Panc1 (cell line): ENCODE results near the gene ZNF33A. TPM values are rescaled to one million over a fixed set of nuclear protein-coding genes. Genes with fewer than 3 reads are reported as not detected.

Experiments
- ATAC-seq: fragments of 200-7000 bp; cut with Tn5 transposase; 2 replicates; pipeline ENCODE4 v1.9.1; 2020; ENCODE audit warnings: mild to moderate bottlenecking, moderate library complexity
- BruUV-seq: library from RNA; stranded (reverse); fragments of 400-500 nt; replicated peaks from 2 replicates; lab custom pipeline; 2021; lab: Mats Ljungman, UMichigan
- CTCF ChIA-PET: fragments of 300-600 bp; sonication (Branson Sonifier 250); formaldehyde crosslinking; loops from one replicate; lab custom pipeline; 2022; ENCODE audit warnings: antibody characterized with exemption; lab: Charles Lee
- POLR2A ChIA-PET: fragments of 300-600 bp; sonication (Branson Sonifier 250); formaldehyde crosslinking; loops from one replicate; lab custom pipeline; 2022; ENCODE audit warnings: antibody characterized with exemption; lab: Charles Lee
- DNase-seq: peaks from one replicate; pipeline ENCODE4 v3.0.0-alpha.2; 2010; ENCODE audit warnings: low read depth, low spot score
- H3K27ac ChIP-seq: 2 replicates; pipeline ENCODE4 v1.5.1; 2011; ENCODE audit warnings: mild to moderate bottlenecking, low read length, inconsistent platforms
- H3K27me3 ChIP-seq: fragments of 200-500 bp; sonication (Bioruptor generic); 2 replicates; pipeline ENCODE4 v1.6.0; 2014; ENCODE audit warnings: low read length, inconsistent platforms; ENCODE audit not compliant: control insufficient read depth, insufficient read depth
- H3K36me3 ChIP-seq: fragments of 200-500 bp; sonication (Bioruptor generic); 2 replicates; pipeline ENCODE4 v1.5.1; 2014; ENCODE audit warnings: inconsistent platforms, mild to moderate bottlenecking, low read length, moderate library complexity; ENCODE audit not compliant: control insufficient read depth, insufficient read depth
- H3K4me1 ChIP-seq: 2 replicates; pipeline ENCODE4 v1.5.1; 2011; ENCODE audit warnings: inconsistent platforms, mild to moderate bottlenecking, low read length, moderate library complexity; ENCODE audit not compliant: control insufficient read depth, insufficient read depth
- H3K4me3 ChIP-seq, 2 experiments: 2 replicates each; pipeline ENCODE4 v1.5.1; 2011 to 2012; ENCODE audit warnings: low read depth in 2 of 2, low read length in 2 of 2, mild to moderate bottlenecking in 2 of 2, inconsistent platforms in 1 of 2, moderate library complexity in 1 of 2
- H3K9me3 ChIP-seq: fragments of 200-500 bp; sonication (Bioruptor generic); 2 replicates; pipeline ENCODE4 v1.5.1; 2014; ENCODE audit warnings: low read depth, mild to moderate bottlenecking, inconsistent platforms, low read length, moderate library complexity; ENCODE audit not compliant: control insufficient read depth, insufficient read depth
- POLR2AphosphoS5 ChIP-seq: IDR thresholded peaks from 2 replicates; pipeline ENCODE4 v1.6.1; 2012; ENCODE audit warnings: mild to moderate bottlenecking, low read depth, low read length, moderate library complexity
- SIN3A ChIP-seq: IDR thresholded peaks from 2 replicates; pipeline ENCODE4 v1.6.1; 2012; ENCODE audit warnings: low read depth, mild to moderate bottlenecking, low read length, moderate library complexity, borderline replicate concordance; ENCODE audit not compliant: insufficient read depth
- TCF7L2 ChIP-seq: IDR thresholded peaks from 2 replicates; pipeline ENCODE4 v1.6.1; 2011; ENCODE audit warnings: mild to moderate bottlenecking, low read depth, low read length, inconsistent platforms
- in situ Hi-C: cut with HindIII; loops from 2 replicates; pipeline ENCODE4 v1.10.0; 2016; ENCODE audit warnings: low sequenced_read_pairs, low pct_unique_long_range_greater_than_20kb
- intact Hi-C: fragments of 100-400 bp; cut with micrococcal nuclease; formaldehyde crosslinking; loops from one replicate; pipeline ENCODE4 v1.10.0; 2022; ENCODE audit not compliant: unreplicated experiment
- total RNA-seq: library from RNA; stranded (reverse); gene quantifications from one replicate; pipeline ENCODE4 v1.2.1, GENCODE V29; 2021; ENCODE audit not compliant: unreplicated experiment
- TF ChIP-seq, protein P1 (sequence below): fragments of 450-650 bp; IDR thresholded peaks from 2 replicates; pipeline ENCODE4 v1.5.1; 2017; ENCODE audit warnings: mild to moderate bottlenecking
- TF ChIP-seq, protein P2 (sequence below), 2 experiments: IDR thresholded peaks; 2 replicates each; pipeline ENCODE4 v1.6.1; 2011 to 2012; ENCODE audit warnings: low read depth in 2 of 2, control low read depth in 1 of 2, low read length in 1 of 2, mild to moderate bottlenecking in 1 of 2, moderate library complexity in 1 of 2; ENCODE audit not compliant: insufficient read depth in 1 of 2

Gene ZNF33A
- total RNA-seq, 1 experiment from 2014 or later = 16.9 TPM

GRCh38 chr10:38102880-38103279 is 92.4 kb downstream of the ZNF33A start:
- intact Hi-C loops = no loop called here
- BruUV-seq = no TSS peak
- peaks cover 20% of the 10 kb centered on the region; the same call in 1 of the 2 replicates for H3K9me3 ChIP-seq
- H3K4me1 ChIP-seq = no peaks in the 10 kb centered on the region
- no peaks in the 10 kb centered on the region for H3K36me3 ChIP-seq
- no peak for TF ChIP-seq SIN3A
- TF ChIP-seq, protein P1, sequence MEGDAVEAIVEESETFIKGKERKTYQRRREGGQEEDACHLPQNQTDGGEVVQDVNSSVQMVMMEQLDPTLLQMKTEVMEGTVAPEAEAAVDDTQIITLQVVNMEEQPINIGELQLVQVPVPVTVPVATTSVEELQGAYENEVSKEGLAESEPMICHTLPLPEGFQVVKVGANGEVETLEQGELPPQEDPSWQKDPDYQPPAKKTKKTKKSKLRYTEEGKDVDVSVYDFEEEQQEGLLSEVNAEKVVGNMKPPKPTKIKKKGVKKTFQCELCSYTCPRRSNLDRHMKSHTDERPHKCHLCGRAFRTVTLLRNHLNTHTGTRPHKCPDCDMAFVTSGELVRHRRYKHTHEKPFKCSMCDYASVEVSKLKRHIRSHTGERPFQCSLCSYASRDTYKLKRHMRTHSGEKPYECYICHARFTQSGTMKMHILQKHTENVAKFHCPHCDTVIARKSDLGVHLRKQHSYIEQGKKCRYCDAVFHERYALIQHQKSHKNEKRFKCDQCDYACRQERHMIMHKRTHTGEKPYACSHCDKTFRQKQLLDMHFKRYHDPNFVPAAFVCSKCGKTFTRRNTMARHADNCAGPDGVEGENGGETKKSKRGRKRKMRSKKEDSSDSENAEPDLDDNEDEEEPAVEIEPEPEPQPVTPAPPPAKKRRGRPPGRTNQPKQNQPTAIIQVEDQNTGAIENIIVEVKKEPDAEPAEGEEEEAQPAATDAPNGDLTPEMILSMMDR = no peak
- no peak for TF ChIP-seq TCF7L2
- TF ChIP-seq, protein P2, sequence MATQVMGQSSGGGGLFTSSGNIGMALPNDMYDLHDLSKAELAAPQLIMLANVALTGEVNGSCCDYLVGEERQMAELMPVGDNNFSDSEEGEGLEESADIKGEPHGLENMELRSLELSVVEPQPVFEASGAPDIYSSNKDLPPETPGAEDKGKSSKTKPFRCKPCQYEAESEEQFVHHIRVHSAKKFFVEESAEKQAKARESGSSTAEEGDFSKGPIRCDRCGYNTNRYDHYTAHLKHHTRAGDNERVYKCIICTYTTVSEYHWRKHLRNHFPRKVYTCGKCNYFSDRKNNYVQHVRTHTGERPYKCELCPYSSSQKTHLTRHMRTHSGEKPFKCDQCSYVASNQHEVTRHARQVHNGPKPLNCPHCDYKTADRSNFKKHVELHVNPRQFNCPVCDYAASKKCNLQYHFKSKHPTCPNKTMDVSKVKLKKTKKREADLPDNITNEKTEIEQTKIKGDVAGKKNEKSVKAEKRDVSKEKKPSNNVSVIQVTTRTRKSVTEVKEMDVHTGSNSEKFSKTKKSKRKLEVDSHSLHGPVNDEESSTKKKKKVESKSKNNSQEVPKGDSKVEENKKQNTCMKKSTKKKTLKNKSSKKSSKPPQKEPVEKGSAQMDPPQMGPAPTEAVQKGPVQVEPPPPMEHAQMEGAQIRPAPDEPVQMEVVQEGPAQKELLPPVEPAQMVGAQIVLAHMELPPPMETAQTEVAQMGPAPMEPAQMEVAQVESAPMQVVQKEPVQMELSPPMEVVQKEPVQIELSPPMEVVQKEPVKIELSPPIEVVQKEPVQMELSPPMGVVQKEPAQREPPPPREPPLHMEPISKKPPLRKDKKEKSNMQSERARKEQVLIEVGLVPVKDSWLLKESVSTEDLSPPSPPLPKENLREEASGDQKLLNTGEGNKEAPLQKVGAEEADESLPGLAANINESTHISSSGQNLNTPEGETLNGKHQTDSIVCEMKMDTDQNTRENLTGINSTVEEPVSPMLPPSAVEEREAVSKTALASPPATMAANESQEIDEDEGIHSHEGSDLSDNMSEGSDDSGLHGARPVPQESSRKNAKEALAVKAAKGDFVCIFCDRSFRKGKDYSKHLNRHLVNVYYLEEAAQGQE (IDR thresholded peaks at IDR 0.05; ENCODE audit: insufficient read depth in 1 of 2, low read depth in 2 of 2, low read length in 1 of 2) = no peak
- no peak for TF ChIP-seq POLR2AphosphoS5
- CTCF ChIA-PET = no interaction called here
- ATAC-seq = no peak
- H3K4me3 ChIP-seq = no peak overlapping the region
- DNase-seq = no peak
- H3K27ac ChIP-seq = no peak overlapping the region
- POLR2A ChIA-PET = no interaction called here
- in situ Hi-C loops = no loop called here
- H3K27me3 ChIP-seq = no peaks in the 10 kb centered on the region

DNA sequence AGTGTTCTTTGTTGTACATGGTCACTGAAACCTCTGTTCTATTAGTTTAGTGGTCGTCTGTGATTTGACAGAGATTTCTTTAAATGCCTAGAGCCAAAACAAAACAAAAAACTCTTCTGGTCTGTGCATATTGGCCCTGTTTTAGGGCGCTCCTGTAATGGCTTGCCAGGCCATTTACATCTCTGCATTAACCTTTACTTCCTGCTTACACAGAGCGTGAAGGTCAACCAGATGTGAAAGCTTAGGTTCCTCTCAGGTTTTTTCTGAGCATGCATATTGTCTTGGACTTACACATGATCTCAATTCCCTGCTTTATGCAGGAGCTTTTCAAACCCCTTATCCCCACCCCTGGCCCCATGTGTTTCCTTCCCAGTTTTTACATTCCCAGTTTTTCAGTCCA is 93.3 kb downstream of the ZNF33A start:
- in situ Hi-C loops = no loop called here
- no peaks in the 10 kb centered on the region for H3K36me3 ChIP-seq
- peaks cover 20% of the 10 kb centered on the region; the same call in 1 of the 2 replicates for H3K9me3 ChIP-seq
- BruUV-seq = no TSS peak
- TF ChIP-seq POLR2AphosphoS5 (no peak), TCF7L2 (no peak), SIN3A (no peak)
- TF ChIP-seq, protein P2 (IDR thresholded peaks at IDR 0.05; ENCODE audit: insufficient read depth in 1 of 2, low read depth in 2 of 2, low read length in 1 of 2) = no peak
- TF ChIP-seq, protein P1 = no peak
- DNase-seq = no peak
- H3K4me1 ChIP-seq = no peaks in the 10 kb centered on the region
- intact Hi-C loops = no loop called here
- CTCF ChIA-PET = no interaction called here
- POLR2A ChIA-PET = no interaction called here
- no peak overlapping the region for H3K27ac ChIP-seq
- H3K27me3 ChIP-seq = no peaks in the 10 kb centered on the region
- H3K4me3 ChIP-seq = no peak overlapping the region
- ATAC-seq = no peak
